Inferior parietal cortex (tissue), 1 donor: ENCODE results near the gene SOX2.

ENCODE experiments used
- DNase-seq: peaks from one replicate; pipeline ENCODE4 v3.0.0-alpha.2; 2016; ENCODE audit errors: extremely low spot score

SOX2 gene

DNA sequence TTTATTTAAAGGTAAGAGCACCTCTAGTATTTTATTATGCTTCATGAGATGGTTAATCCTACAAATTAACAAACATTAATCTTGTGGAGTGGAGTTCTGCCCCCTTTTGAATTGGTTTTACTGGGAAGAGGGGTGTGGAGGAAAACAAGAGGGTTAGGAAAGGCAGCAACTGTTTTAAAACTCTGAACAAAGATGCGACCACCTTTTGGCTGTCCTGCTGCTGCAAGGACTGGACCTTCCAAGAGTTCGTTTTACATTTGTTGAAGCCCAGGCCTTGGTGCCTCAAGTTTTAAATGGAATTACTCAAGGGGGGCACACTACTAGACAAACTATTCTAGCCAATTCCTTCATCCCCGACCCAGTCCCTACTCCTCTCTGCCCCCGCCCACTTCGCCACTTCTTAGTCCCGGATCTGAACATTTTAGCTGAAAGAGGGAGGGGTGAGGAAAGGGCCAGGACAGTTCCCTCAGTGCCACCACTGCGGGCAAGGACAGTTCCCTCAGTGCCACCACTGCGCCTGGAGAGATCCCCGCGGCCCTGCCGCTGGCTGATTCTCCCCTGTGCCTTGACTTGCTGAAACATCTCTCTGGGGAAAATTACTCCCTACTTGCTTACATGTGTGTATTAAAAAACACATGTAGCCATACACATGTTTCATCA lies 11.2 kb downstream of the SOX2 start:
- DNase-seq, result no peak

- no peak for DNase-seq
Observed at GRCh38 chr3:181723625-181724191, 12.0 kb downstream of the SOX2 start.

GRCh38 chr3:181724192-181724965 lies 12.7 kb downstream of the SOX2 start:
- no peak for DNase-seq

GRCh38 chr3:181725131-181725731 lies 13.5 kb downstream of the SOX2 start:
- DNase-seq, result no peak

- no peak for DNase-seq
Observed at GRCh38 chr3:181725830-181726229, 14.1 kb downstream of the SOX2 start.

GRCh38 chr3:181726351-181727330 lies 14.9 kb downstream of the SOX2 start:
- DNase-seq, result no peak

GRCh38 chr3:181727341-181728032 lies 15.8 kb downstream of the SOX2 start:
- DNase-seq, result no peak

GRCh38 chr3:181728470-181729340 lies 17.0 kb downstream of the SOX2 start:
- DNase-seq, result no peak

GRCh38 chr3:181729341-181729869 lies 17.7 kb downstream of the SOX2 start:
- DNase-seq, result no peak

- no peak for DNase-seq
Observed at GRCh38 chr3:181730316-181730715, 18.6 kb downstream of the SOX2 start.

- DNase-seq, result no peak
Observed at GRCh38 chr3:181730934-181731333, 19.2 kb downstream of the SOX2 start.

DNA sequence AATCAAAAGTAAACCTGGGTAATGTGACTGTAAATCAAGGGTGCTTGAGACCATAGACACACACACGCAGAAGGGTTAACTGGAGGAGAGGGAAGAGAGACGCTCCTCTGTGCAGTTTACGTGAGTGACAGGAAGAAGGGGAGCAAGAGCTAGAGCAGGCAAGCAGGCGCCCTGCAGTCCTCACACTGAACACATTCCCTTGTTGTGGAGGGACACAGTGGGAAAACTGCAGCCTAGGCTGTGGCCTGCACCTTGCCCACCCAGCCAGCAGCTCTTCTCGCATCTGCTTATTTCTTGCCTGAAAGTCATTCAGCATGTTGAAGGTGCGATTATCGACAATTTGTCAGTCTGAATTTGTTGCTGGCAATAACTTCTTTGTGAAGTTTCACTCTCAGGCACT lies 24.2 kb downstream of the SOX2 start:
- no peak for DNase-seq

- no peak for DNase-seq
Observed at GRCh38 chr3:181738551-181738950, 26.8 kb downstream of the SOX2 start.

DNA sequence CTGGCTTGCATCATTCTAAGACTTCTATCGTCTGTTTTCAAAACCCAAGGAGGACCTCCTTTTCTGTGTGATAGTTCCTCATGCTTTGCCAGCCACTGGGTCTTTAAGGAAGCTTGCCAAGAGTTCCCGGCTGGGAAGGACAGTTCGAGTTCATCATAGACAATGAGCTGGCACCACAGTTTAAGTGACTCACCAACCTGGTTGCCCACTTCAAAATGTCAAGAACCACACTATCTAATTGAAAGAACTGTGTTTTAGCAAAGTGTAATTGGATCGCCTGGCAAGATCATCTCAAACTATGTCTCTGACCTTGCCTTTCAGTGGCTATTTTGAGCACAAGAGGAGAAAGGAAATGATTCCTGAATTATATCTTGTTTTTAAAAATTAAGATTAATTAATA lies 27.9 kb downstream of the SOX2 start:
- peak; percentile 29 for DNase-seq

- DNase-seq, result no peak
Observed at GRCh38 chr3:181741417-181741816, 29.7 kb downstream of the SOX2 start.

DNA sequence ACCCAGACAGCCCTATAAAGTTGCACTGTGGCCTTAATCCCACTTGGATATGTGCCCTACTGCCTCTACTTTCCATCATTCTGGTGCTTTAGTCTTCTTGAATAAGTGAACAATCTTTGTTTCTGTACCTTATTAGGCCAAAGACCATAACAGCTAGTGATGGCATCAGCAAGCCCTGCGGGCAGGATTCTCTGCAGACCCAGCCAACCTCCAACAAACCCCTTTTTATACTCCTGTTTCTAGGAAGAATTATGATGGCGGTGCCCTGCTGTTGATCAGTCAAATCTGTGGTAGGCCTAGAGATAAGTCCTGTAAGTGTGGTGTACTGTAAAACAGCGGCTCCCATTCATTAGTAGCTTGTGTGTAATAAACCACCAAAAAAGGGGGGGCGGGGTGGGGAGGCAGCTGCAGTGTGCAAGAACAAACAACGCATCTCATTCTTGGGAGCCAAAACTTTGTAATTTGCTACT lies 40.5 kb downstream of the SOX2 start:
- DNase-seq, result peak; percentile 59

GRCh38 chr3:181753391-181753790 lies 41.7 kb downstream of the SOX2 start:
- DNase-seq, result no peak

- DNase-seq, result no peak
Observed at GRCh38 chr3:181755959-181756358, 44.2 kb downstream of the SOX2 start.

DNA sequence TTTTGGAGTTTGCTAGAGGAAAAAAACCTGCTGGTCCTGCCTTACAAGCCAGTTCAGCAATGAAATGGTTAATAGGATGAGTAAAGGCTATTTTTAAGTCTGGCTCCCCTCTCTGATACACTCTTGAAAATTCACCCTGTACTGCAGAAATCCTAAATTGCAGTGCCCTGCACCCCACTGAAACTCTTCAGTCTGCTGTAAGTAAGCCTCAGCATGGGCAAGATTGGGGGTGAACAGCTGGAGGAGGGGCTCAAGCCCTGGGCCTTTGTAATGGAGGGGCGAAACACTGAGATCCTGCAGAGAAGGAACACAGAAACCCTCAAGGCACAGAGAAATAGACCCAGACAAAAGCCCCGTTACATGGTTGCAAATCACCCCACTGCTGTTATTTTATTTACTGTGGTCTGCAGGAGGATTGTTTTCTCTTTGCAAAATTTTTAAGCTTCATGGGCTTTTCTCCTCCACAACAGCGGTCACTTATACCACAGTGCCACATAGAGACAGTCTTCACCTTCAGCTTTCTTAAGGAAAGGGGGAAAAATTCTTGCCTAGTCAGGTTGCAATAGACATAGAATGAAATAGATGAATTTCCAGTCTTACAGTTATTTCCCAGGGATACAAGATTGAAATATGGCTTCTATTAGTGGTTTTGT lies 45.0 kb downstream of the SOX2 start:
- DNase-seq, result no peak
